Measurements from ENCODE around the gene NEMP1.

Gene NEMP1

GRCh38 chr12:57099047-57099714 is 20.6 kb upstream of the NEMP1 start:
- no peak for DNase-seq (ENCODE audit: low read depth in 1 of 2, low spot score in 1 of 2)
- TF ChIP-seq GABPA (IDR thresholded peaks at IDR 0.05; ENCODE audit: low read depth) (no peak), REST (IDR thresholded peaks at IDR 0.05; ENCODE audit: insufficient replicate concordance, low read depth) (no peak), SPI1 (IDR thresholded peaks at IDR 0.05; ENCODE audit: borderline replicate concordance, low read depth) (no peak), POLR2AphosphoS5 (IDR thresholded peaks at IDR 0.05; ENCODE audit: low read depth) (no peak), CTCF (IDR thresholded peaks at IDR 0.05; ENCODE audit: insufficient read depth, low read length) (no peak)
- Histone ChIP-seq H3K27me3 (ENCODE audit: insufficient read depth, poor library complexity, severe bottlenecking) (no peaks in the 10 kb centered on the region), H3K4me3 (replicated peaks; ENCODE audit: insufficient read depth, low read length) (no peak overlapping the region), H3K27ac (replicated peaks) (no peak overlapping the region)

GRCh38 chr12:57098546-57098945 is 20.0 kb upstream of the NEMP1 start:
- Histone ChIP-seq H3K27me3 (ENCODE audit: insufficient read depth, poor library complexity, severe bottlenecking) (no peaks in the 10 kb centered on the region), H3K27ac (replicated peaks) (no peak overlapping the region), H3K4me3 (replicated peaks; ENCODE audit: insufficient read depth, low read length) (no peak overlapping the region)
- DNase-seq (ENCODE audit: low read depth in 1 of 2, low spot score in 1 of 2), result no peak
- TF ChIP-seq POLR2AphosphoS5 (IDR thresholded peaks at IDR 0.05; ENCODE audit: low read depth) (no peak), REST (IDR thresholded peaks at IDR 0.05; ENCODE audit: insufficient replicate concordance, low read depth) (no peak), GABPA (IDR thresholded peaks at IDR 0.05; ENCODE audit: low read depth) (no peak)

GRCh38 chr12:57097554-57097835 is 18.9 kb upstream of the NEMP1 start:
- Histone ChIP-seq H3K27me3 (ENCODE audit: insufficient read depth, poor library complexity, severe bottlenecking) (no peaks in the 10 kb centered on the region), H3K4me3 (replicated peaks; ENCODE audit: insufficient read depth, low read length) (no peak overlapping the region), H3K27ac (replicated peaks) (no peak overlapping the region)
- TF ChIP-seq CTCF (IDR thresholded peaks at IDR 0.05; ENCODE audit: insufficient read depth, low read length), result no peak
- TF ChIP-seq REST (IDR thresholded peaks at IDR 0.05; ENCODE audit: insufficient replicate concordance, low read depth), result no peak
- TF ChIP-seq SPI1 (IDR thresholded peaks at IDR 0.05; ENCODE audit: borderline replicate concordance, low read depth), result no peak
- no peak for TF ChIP-seq POLR2AphosphoS5 (IDR thresholded peaks at IDR 0.05; ENCODE audit: low read depth)
- no peak for TF ChIP-seq GABPA (IDR thresholded peaks at IDR 0.05; ENCODE audit: low read depth)
- DNase-seq (ENCODE audit: low read depth in 1 of 2, low spot score in 1 of 2), result no peak

Data from HL-60 (cell line).